ENCODE results near the gene VAV2.

Gene VAV2

GRCh38 chr9:133734590-133735414, 257.3 kb downstream of the VAV2 start:
- no peak for DNase-seq

GRCh38 chr9:133733796-133734533, 258.2 kb downstream of the VAV2 start:
- no peak for DNase-seq

GRCh38 chr9:133733421-133733795, 258.7 kb downstream of the VAV2 start:
- no peak for DNase-seq

- no peak for DNase-seq
These were observed 259.3 kb downstream of the VAV2 start for GRCh38 chr9:133732639-133733408.

- peak; percentile 47 to 70 for DNase-seq
These were observed 260.1 kb downstream of the VAV2 start for GRCh38 chr9:133731876-133732638.

GRCh38 chr9:133730994-133731715, 261.0 kb downstream of the VAV2 start:
- no peak for DNase-seq

GRCh38 chr9:133729617-133730281, 262.4 kb downstream of the VAV2 start:
- DNase-seq: no peak

- no peak for DNase-seq
These were observed 263.1 kb downstream of the VAV2 start for GRCh38 chr9:133728856-133729616.

GRCh38 chr9:133727876-133728441, 264.2 kb downstream of the VAV2 start:
- no peak for DNase-seq

GRCh38 chr9:133727277-133727875, 264.7 kb downstream of the VAV2 start:
- no peak for DNase-seq

- DNase-seq: peak; percentile 61 to 68
These were observed 265.5 kb downstream of the VAV2 start for GRCh38 chr9:133726401-133727276.

GRCh38 chr9:133725886-133726285, 266.2 kb downstream of the VAV2 start:
- DNase-seq: no peak

- no peak for DNase-seq
These were observed 273.4 kb downstream of the VAV2 start for GRCh38 chr9:133718563-133719315.

GRCh38 chr9:133717113-133718031, 274.8 kb downstream of the VAV2 start:
- no peak for DNase-seq

GRCh38 chr9:133716564-133717112, 275.5 kb downstream of the VAV2 start:
- DNase-seq: no peak

- DNase-seq: peak; percentile 40 to 54
These were observed 276.1 kb downstream of the VAV2 start for GRCh38 chr9:133715866-133716563.
